ENCODE results near the gene HINT3. TPM values are rescaled to one million over a fixed set of nuclear protein-coding genes. Genes with fewer than 3 reads are reported as not detected.
A peak's percentile ranks its signal among the peaks of the same experiment; 100 is the strongest.

HINT3 gene
- total RNA-seq, 2 donors from 2014 or later, result 7.0 to 11.5 TPM

DNA sequence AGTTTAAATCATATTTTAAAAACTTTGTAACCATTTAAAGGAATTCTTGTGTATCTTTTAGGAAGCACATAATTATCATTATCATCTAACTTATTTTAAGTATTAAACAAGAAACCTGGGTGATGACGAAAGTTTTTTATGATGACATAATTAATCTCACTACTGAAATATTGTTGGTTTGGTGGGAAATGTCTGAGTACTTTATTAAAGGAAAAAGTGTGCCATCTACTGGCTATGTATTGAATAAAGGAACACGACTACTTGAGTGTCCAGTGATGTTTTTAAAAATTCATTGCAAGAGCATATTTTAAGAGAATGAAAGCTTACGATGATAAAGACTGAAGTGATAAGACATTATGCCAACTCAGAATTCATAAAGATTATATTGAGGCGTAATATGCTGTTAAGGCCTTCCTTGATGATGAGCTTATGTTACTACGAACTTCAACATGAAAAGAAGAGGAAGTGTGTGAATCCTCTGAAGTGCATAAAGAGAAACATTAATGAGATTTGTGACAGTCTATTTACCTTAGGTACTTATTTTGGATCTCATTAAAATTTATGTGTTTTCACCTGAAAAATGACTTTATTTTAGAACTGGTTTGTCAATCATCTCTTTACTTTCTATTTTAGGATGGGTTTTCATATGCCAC is 17.8 kb downstream of the HINT3 start:
- no peaks in the 10 kb centered on the region for H3K9me3 Mint-ChIP-seq
- H3K36me3 Mint-ChIP-seq, result no peaks in the 10 kb centered on the region
- DNase-seq (ENCODE audit: low spot score in 2 of 2), result no peak
- peak; percentile 43 to 73 for ATAC-seq
- peak overlapping the region in 1 of 2 donors; percentile 14 for H3K27ac Mint-ChIP-seq

DNA sequence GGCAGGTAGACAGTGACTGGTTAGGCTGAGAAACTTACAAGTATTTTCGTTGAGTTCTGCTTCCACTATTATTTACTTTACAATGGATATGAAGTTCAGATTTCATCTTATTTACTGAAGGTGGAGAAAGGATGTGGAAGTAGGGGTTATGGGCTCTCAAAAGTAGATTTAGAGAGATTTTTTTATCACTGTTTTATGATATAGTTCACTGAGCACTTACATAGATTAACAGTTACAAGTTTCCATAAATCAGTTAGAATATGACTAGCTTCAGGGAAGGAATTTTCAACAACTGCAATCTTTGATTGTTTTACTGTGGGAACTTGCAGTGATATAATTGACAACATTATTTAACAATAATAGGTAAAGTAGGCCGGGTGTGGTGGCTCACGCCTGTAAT is 22.5 kb downstream of the HINT3 start:
- H3K9me3 Mint-ChIP-seq, result no peaks in the 10 kb centered on the region
- H3K27ac Mint-ChIP-seq, result no peak overlapping the region
- no peaks in the 10 kb centered on the region for H3K36me3 Mint-ChIP-seq
- DNase-seq (ENCODE audit: low spot score in 2 of 2) (no peak), ATAC-seq (no peak)

DNA sequence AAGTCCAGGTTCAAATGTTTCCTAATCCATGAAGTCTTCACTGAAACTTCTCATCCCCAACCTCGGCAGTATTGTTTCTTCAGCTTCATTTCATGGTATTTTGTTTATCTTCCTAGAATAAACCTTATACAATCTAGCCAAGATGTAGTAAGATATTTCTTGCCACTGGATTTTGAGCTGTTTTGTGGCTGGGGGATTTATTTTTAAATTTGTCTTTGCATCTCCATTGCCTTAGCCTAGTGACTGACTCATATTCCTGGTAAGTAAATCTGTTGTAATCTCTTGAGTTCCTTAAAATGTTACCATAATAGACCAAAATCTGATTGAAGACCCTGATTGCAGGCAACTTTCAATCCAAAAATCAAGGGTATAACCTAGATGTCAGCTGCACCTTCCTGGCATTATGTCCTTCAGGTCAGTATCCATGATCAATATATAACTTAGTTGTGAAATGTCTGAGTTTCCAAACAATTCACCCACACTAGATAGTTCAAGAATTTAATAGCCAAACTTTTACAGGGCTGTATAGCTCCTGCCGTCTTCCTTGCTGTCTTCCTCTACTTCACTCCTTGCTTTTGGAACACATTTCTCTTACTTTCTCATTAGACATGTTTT is 25.1 kb downstream of the HINT3 start:
- Mint-ChIP-seq H3K9me3 (no peaks in the 10 kb centered on the region), H3K36me3 (no peaks in the 10 kb centered on the region), H3K27ac (no peak overlapping the region)
- no peak for ATAC-seq
- no peak for DNase-seq (ENCODE audit: low spot score in 2 of 2)

DNA sequence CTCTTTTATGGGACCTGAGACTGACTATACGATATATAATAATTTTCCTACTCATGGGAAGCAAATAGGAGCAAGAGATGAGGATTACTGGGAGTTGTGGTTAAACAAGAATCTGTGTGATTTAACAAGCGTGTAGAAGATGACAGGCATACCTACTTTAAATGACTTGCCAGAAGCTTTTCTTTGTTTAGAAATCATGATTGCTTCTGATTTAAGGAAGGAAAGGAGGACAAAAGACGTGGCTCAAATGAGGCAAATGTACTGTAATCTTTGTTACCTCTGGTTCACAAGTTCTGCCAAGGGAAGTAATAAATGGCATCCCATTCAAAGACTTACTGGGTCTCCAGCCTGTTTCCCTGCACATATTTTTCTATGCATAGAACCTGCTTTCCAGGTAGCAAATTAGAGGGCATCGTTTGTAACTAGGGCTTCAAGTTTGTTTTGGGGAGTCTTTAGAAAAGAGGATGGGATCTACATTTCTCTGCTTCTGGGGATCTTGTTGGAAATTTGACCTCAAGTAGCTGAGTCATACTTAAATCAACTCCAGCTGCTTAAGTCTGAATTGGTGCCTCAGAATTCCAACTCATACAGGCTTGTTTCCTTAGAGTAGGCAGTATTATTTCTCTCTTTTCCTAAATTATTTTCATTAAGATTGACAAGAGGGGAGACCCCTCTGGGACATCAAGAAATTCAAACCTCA is 26.8 kb downstream of the HINT3 start:
- ATAC-seq (no peak), DNase-seq (ENCODE audit: low spot score in 2 of 2) (no peak)
- H3K9me3 Mint-ChIP-seq, result no peaks in the 10 kb centered on the region
- no peak overlapping the region for H3K27ac Mint-ChIP-seq
- no peaks in the 10 kb centered on the region for H3K36me3 Mint-ChIP-seq

DNA sequence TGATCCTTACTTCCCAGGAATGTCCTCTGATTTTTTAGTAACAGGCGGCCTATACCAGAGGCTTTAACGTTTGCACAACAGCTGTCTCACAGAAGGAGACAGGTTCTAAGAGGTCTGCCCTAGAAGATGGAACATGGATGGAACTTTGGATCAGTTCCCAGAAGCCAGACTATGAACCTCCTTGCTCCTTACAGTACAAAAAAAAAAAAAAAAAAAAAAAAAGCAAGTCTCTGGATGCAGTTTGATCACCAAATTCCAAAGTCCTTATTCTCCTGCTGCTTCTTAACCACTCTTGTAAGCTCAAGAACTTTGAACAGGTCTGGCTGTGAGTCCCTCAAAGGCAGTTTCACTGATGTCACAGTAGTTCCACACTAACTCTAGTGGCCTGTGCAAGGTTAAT is 27.7 kb downstream of the HINT3 start:
- no peak for ATAC-seq

DNA sequence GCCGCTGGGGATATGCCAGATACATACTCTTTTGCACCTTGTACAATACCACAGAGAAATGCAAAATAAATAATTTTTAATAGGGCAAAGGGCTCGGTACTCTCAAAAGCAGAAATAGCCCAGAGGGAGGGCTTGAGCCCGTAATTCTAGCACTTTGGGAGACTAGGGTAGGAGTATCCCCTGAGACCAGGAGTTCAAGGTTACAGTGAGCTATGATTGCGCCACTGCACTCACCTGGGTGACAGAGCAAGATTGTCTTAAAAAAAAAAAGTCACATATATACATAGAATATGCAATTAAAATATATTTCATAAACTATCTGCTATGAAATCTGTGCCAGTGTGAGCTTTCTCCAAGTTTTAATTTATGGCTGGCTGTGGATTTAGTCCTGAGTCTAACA is 29.0 kb downstream of the HINT3 start:
- ATAC-seq (no peak), DNase-seq (ENCODE audit: low spot score in 2 of 2) (no peak)
- H3K27ac Mint-ChIP-seq, result no peak overlapping the region
- no peaks in the 10 kb centered on the region for H3K36me3 Mint-ChIP-seq
- no peaks in the 10 kb centered on the region for H3K9me3 Mint-ChIP-seq

More for the DNA sequence above, 27.7 kb downstream of the HINT3 start:
- Mint-ChIP-seq H3K36me3 (no peaks in the 10 kb centered on the region), H3K27ac (no peak overlapping the region), H3K9me3 (no peaks in the 10 kb centered on the region)
- no peak for DNase-seq (ENCODE audit: low spot score in 2 of 2)

DNA sequence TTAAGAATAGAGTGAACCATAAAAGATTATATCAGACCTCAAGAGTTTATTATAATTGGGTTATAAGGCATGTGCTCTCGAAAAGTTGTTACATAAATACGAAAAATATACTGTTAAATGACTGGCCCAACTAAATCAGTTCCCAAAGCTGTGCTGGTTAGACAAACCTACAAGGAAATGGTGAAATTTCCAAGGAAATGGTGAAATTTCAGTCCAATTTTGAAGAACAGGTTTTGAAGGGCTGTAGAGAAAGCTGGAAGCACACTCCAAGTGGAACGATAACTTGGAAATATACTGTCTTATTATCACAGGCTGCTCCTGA is 29.4 kb downstream of the HINT3 start:
- DNase-seq (ENCODE audit: low spot score in 2 of 2), result no peak
- Mint-ChIP-seq H3K9me3 (no peaks in the 10 kb centered on the region), H3K27ac (no peak overlapping the region), H3K36me3 (no peaks in the 10 kb centered on the region)
- ATAC-seq, result no peak

DNA sequence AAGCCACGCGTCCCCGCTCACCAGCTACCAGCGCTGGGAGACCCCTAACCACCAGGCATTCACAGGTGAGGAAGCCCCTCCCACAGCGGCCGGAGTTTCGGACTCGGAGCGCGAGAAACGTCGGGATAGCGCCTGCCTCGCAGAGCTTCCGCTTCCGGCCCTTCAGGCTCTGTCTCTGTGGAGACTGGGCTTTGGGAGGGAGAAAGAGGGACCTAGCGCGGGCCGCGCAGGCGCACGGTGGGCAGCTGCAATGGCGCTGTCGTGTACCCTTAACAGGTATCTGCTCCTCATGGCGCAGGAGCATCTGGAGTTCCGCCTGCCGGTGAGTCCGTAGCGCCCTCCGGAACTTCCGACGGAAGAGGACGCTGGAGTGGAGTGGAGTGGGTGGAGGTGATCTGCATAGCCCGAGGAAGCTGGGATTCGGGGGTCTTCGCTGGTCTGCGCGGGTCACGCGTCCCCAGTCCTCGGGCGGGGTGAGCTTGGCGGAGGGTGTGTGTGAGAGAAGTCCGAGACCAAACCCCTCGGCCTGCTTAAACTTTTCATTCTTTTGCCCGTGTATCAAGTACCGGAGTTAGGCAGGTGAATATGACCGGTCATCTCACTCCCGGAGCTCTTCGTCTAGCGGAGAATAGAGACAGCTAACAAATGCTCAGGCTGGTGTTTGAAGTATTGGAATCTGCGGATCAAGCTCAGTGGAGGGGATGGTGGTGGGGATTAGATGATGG is 29.9 kb downstream of the HINT3 start, which contains the start of gene TRMT11:
TSS of gene TRMT11 (plus strand) at position 240 of the 725 bp plus-strand sequence. CDS start at position 251, 11 bp downstream.
- Mint-ChIP-seq H3K36me3 (no peaks in the 10 kb centered on the region), H3K27ac (no peak within 1 kb of the TSS), H3K9me3 (no peaks in the 10 kb centered on the region)
- DNase-seq (ENCODE audit: low spot score in 2 of 2) (peak; percentile 79 to 88), ATAC-seq (peak; percentile 98 to 99)

DNA sequence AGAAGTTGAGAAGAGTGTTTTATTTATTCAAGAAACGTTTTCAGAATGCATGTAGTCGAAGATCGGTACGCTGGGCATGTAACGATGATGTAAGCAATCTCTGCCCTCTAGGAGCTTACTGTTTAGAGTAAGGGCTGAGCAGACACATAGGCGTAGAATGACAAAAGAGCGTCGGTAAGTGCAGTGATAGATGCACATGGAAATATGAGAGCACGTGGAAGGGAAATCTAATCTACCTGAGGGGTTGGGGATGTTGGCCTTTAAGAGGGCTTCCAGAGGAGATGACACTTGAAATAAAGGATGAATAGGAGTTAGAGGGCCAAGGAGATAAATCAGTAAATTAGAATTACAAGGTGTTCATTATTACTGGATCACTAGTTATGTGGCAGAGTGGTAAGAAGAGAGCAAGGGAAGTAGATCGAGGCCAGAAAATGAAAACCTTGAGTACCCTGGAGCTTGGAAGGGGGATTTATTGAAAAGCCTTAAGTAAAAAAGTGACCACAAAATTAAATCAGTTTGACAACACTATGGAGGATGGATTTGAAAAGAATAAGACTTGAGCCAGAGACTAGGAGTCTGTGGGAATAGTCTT is 30.6 kb downstream of the HINT3 start:
- DNase-seq (ENCODE audit: low spot score in 2 of 2), result no peak
- no peaks in the 10 kb centered on the region for H3K9me3 Mint-ChIP-seq

DNA sequence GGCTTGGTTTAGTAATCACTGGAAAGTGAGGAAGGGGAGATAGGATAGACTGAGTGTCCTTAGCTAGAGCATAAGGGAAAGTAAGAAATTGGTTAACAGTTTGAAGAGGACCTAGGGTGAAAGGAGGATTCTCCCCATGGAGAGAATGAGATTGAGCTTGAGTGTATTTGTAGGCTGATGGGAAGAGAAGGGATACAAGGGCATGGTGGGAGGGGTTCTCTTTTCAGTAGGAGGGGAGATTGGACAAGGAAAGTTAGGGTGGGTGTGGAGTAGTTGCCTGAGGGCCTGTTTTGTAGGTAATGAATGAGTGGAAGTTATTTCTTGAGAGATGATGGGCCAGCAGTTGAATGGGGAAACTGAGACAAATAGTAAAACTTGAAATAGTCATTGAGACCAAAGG is 31.7 kb downstream of the HINT3 start:
- Mint-ChIP-seq H3K36me3 (no peaks in the 10 kb centered on the region), H3K9me3 (no peaks in the 10 kb centered on the region), H3K27ac (no peak overlapping the region)
- DNase-seq (ENCODE audit: low spot score in 2 of 2), result no peak
- ATAC-seq, result no peak

More for the DNA sequence above, 30.6 kb downstream of the HINT3 start:
- Mint-ChIP-seq H3K36me3 (no peaks in the 10 kb centered on the region), H3K27ac (no peak overlapping the region)
- ATAC-seq, result peak; percentile 29 to 43

DNA sequence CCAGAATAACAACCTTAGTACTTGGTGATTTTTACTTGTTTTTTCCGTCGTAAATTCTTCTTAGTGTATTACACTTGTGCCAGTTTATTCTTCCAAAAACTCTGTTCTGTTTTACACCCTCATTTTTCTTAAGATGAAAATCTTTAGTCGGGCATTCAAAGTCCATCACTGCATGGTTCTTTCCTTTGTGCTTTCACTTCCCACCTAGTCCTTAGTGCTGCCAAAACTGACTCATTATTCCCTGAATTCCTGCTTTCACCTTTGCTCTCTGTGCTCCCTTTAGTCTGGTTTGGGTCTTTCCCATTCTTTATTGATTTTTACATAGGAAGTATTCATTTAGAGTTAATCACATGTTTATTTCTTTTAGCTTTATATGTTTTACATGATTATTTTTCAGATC is 33.1 kb downstream of the HINT3 start:
- Mint-ChIP-seq H3K27ac (peak overlapping the region; percentile 9), H3K9me3 (no peaks in the 10 kb centered on the region), H3K36me3 (no peaks in the 10 kb centered on the region)
- no peak for DNase-seq (ENCODE audit: low spot score in 2 of 2)
- no peak for ATAC-seq

DNA sequence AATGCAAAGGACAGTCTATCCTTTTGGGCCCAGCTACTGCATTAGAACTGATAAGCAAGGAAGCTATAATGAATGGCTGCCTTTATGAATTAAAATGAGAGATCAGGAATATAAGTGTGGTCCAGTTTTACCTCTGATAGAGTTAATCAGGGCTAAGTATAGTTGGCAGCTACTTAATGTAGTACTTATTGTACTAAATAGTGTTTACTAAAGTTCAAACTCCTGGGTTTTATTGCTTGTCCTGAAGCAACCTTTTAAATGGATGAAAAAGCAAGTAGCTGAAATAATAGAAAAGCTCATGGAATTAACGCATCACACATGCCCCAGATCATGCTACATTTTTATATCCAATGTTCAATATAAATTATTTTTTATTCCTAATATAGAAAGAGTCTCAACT is 35.1 kb downstream of the HINT3 start:
- Mint-ChIP-seq H3K27ac (no peak overlapping the region), H3K36me3 (no peaks in the 10 kb centered on the region), H3K9me3 (no peaks in the 10 kb centered on the region)
- DNase-seq (ENCODE audit: low spot score in 2 of 2), result no peak
- no peak for ATAC-seq

DNA sequence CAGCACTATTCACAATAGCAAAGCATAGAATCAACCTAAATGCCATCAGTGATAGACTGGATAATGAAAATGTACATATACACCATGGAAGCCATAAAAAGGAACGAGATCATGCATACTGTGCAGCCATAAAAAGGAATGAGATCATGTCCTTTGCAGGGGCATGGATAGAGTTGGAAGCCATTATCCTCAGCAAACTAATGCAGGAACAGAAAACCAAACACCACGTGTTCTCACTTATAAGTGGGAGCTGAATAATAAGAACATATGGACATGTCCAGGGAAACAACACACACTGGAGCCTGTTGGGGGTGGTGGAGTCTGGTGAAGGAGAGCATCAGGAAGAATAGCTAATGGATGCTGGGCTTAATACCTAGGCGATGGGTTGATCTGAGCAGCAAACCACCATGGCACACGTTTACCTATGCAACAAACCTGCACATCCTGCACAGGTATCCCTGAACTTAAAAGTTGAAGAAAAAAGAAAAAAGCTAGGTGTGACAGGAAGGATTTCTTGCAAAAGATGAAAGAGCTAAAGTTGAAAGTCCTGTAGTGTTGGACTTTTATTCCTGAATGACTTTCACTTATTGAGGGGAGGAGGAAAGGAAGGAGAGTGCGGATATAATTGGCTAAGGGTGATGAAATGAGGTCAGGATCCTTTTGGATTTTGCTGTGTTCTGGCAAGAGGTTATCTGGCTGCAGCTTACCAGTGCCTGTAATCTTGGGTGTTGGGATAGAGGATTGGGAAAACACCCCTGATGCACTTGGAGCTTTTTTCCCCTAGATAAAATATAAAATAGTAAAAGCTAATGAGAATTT is 38.3 kb downstream of the HINT3 start:
- peaks cover 6 to 10% of the 10 kb centered on the region in 2 donors for H3K36me3 Mint-ChIP-seq
- no peaks in the 10 kb centered on the region for H3K9me3 Mint-ChIP-seq
- no peak for ATAC-seq

DNA sequence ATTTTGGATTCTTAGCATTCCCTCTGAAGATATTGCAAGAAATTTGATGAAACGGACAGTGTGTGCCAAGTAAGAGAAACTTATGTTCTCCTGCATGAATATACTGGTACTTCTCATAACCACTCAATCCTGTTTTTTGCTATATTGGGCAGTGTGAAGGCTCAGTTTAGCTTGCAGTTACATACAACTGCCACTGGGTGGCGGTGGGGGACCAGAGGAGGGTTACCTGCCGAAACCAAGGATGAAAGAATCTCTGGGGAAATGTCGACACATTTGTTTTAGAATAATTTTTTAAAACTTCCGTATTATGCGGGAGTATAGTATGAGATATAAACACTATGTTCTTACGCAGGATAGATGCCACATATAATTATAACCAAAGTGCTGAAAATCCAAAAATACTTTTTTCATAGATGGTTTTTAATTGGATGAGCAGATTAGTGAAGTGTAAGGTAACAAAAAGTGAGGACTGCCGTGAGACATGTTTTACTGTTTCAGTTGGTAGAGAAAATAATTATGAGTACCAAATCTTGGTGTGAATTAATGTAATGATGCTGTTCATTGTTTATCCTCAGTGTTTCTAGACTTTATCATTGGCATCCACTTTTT is 39.5 kb downstream of the HINT3 start:
- Mint-ChIP-seq H3K36me3 (peaks cover 6 to 10% of the 10 kb centered on the region in 2 donors), H3K9me3 (no peaks in the 10 kb centered on the region), H3K27ac (no peak overlapping the region)

More for the DNA sequence above, 38.3 kb downstream of the HINT3 start:
- no peak for DNase-seq (ENCODE audit: low spot score in 2 of 2)
- no peak overlapping the region for H3K27ac Mint-ChIP-seq

DNA sequence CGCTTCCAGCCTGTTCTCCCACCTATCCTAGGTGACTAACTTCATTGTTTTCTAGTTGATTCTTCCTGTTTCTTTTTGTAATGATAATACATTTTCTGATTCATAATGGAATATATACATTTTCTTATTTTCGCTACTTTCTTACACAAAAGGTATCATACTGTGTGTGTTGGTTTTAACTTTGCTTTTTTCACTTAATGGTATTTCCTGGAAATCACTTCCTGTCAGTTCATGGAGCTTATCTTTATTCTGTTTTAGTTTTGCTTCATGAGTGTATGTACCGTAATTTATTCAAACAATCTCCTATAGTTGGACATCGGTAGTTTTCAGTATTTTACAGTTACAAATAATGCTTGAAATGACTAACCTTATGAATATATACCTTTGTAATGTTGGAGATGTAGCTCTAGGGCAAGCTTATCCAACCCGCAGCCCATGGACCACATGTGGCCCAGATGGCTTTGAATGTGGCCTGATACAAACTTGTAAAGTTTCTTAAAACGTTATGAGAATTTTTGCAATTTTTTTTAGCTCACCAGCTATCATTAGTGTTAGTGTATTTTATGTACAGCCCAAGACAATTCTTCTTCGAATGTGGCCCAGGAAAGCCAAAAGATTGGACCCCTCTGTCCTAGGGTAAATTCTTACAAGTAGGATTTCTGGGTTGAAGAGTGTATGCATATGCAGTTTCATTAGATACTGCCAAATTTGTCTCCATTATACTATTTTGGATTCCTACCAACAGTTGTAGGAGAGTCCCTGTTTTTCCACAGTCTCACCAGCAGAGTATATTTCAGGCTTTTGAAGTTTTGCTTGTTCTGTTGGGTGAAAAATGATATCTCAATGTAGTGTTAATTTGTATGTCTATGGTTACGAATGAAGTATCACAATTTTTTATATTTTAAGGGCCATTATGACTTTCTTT is 46.4 kb downstream of the HINT3 start:
- ATAC-seq, result peak in 1 of 2 donors; percentile 55
- H3K27ac Mint-ChIP-seq, result peak overlapping the region in 1 of 2 donors; percentile 5
- H3K9me3 Mint-ChIP-seq, result no peaks in the 10 kb centered on the region
- DNase-seq (ENCODE audit: low spot score in 2 of 2), result no peak
- H3K36me3 Mint-ChIP-seq, result peaks cover 10 to 14% of the 10 kb centered on the region in 2 donors

More for the DNA sequence above, 39.5 kb downstream of the HINT3 start:
- DNase-seq (ENCODE audit: low spot score in 2 of 2), result peak in 1 of 2 donors; percentile 79
- peak; percentile 90 to 92 for ATAC-seq

All from activated naive CD4-positive, alpha-beta T cell treated with anti-CD3 and anti-CD28 coated beads, Interleukin-2, amount 50 U/mL, for 72 hours (primary cell).